HG03469 (cell line): ENCODE results near the gene INHBC.

Experiments used
- ATAC-seq: cut with Tn5 transposase; IDR thresholded peaks from one replicate; pipeline ENCODE4 v1.9.1; 2021; ENCODE audit warnings: mild to moderate bottlenecking, moderate library complexity, moderate number of reproducible peaks; ENCODE audit not compliant: unreplicated experiment

Gene INHBC

DNA sequence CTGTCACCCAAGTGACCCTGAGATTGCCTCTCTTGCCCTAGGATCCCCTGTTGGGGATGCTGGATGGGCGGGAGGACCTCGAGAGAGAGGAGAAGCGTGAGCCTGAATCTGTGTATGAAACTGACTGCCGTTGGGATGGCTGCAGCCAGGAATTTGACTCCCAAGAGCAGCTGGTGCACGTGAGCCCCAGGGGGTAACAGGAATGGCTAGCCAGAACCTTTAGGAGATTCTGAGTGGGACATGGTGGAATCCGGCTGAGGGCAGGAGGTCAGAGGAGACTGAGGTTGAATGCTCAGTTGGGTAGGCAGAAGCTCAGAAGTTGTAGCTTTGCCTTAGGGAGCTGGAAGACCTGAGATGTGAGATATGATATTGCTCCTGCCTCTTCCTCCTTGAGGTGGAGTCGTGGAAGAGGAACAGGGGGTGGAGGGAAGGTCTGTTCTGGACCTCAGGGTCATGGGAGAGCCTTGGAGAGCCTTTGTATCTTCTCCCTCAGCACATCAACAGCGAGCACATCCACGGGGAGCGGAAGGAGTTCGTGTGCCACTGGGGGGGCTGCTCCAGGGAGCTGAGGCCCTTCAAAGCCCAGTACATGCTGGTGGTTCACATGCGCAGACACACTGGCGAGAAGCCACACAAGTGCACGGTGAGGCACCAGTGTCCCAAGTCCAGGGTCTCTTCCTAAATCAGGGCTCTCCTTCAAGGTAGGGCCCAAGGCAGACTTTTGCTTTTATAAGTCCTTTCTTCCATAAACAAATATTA lies 31.3 kb downstream of the INHBC start:
- ATAC-seq = no peak

DNA sequence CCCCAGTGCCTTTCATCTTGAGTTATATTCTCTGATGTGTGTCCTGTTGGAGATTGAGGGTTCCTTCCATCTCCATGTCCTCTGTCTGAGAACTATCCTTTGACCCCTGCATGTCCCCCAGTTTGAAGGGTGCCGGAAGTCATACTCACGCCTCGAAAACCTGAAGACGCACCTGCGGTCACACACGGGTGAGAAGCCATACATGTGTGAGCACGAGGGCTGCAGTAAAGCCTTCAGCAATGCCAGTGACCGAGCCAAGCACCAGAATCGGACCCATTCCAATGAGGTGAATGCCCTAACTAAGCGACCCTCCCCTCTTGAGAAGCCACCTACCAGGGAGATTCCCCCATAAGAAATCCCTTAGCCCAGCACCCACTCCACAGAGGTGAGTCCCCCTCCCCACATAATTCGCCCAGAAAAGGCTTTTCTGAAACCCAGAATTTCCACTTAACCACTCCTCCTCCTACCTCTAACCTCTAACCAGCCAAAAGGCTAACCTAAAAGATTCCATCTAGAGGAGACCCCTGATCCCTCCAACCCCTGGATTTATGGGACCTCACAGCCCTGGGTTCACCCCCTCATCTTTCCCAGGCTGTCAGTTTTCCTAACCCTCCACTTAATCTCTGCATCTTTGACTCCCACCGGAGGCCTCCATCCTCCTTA lies 32.8 kb downstream of the INHBC start:
- no peak for ATAC-seq

DNA sequence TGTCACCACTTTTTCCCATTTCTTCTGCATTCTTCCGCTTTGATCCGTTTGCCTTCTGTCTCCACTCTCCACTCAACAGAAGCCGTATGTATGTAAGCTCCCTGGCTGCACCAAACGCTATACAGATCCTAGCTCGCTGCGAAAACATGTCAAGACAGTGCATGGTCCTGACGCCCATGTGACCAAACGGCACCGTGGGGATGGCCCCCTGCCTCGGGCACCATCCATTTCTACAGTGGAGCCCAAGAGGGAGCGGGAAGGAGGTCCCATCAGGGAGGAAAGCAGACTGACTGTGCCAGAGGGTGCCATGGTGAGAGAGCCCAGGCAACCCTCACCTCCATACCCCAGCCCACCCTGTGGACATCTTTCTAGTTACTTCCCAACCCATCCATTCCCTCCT lies 33.3 kb downstream of the INHBC start:
- no peak for ATAC-seq

DNA sequence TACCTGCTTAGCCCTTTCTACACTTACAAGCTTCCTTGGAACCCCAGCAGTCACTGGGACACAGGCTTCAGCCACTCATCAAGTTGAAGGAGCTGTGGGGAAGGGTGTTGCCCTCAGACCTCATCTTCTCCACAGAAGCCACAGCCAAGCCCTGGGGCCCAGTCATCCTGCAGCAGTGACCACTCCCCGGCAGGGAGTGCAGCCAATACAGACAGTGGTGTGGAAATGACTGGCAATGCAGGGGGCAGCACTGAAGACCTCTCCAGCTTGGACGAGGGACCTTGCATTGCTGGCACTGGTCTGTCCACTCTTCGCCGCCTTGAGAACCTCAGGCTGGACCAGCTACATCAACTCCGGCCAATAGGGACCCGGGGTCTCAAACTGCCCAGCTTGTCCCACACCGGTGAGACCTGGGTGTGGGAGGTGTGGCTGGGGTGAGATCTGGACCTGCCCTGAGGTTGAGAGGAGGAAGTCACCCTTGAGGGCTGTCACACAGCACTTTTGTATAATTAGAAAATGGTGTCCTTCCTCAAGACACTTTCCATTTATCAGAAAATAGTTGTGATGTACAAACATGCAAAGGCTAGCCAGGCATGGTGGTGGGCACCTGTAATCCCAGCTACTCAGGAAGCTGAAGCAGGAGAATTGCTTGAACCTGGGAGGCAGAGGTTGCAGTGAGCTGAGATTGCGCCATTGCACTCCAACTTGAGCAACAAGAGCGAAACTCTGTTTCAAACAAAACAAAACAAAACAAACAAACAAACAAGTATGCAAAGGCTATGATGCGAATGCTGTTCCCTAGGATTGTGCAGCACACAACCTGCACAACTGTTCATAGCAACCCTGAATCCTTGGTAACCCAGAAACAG lies 34.9 kb downstream of the INHBC start:
- ATAC-seq = no peak

DNA sequence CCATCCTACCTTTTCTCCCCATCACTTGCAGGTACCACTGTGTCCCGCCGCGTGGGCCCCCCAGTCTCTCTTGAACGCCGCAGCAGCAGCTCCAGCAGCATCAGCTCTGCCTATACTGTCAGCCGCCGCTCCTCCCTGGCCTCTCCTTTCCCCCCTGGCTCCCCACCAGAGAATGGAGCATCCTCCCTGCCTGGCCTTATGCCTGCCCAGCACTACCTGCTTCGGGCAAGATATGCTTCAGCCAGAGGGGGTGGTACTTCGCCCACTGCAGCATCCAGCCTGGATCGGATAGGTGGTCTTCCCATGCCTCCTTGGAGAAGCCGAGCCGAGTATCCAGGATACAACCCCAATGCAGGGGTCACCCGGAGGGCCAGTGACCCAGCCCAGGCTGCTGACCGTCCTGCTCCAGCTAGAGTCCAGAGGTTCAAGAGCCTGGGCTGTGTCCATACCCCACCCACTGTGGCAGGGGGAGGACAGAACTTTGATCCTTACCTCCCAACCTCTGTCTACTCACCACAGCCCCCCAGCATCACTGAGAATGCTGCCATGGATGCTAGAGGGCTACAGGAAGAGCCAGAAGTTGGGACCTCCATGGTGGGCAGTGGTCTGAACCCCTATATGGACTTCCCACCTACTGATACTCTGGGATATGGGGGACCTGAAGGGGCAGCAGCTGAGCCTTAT lies 35.8 kb downstream of the INHBC start:
- no peak for ATAC-seq

DNA sequence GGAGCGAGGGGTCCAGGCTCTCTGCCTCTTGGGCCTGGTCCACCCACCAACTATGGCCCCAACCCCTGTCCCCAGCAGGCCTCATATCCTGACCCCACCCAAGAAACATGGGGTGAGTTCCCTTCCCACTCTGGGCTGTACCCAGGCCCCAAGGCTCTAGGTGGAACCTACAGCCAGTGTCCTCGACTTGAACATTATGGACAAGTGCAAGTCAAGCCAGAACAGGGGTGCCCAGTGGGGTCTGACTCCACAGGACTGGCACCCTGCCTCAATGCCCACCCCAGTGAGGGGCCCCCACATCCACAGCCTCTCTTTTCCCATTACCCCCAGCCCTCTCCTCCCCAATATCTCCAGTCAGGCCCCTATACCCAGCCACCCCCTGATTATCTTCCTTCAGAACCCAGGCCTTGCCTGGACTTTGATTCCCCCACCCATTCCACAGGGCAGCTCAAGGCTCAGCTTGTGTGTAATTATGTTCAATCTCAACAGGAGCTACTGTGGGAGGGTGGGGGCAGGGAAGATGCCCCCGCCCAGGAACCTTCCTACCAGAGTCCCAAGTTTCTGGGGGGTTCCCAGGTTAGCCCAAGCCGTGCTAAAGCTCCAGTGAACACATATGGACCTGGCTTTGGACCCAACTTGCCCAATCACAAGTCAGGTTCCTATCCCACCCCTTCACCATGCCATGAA lies 36.5 kb downstream of the INHBC start:
- no peak for ATAC-seq

DNA sequence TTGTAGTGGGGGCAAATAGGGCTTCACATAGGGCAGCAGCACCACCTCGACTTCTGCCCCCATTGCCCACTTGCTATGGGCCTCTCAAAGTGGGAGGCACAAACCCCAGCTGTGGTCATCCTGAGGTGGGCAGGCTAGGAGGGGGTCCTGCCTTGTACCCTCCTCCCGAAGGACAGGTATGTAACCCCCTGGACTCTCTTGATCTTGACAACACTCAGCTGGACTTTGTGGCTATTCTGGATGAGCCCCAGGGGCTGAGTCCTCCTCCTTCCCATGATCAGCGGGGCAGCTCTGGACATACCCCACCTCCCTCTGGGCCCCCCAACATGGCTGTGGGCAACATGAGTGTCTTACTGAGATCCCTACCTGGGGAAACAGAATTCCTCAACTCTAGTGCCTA lies 37.1 kb downstream of the INHBC start:
- no peak for ATAC-seq

DNA sequence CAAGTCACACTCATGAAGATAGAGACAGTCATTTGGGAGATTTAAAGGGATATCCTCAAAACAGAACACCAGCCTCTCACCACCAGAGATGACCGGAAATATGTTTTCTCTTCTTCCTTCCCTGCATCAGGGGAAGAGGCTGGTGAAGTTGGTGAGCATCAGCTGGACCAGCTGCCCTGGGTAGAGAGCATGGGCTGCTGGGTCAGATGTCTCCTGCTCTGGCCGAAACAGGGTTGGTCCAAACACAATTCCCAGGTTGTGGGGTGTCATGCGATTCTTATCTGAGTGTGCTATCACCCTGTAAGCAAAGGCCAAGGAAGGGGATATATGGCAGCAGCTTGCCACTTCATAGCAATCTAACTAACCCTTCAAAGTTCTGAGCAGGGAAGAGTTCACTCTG lies 37.8 kb downstream of the INHBC start:
- no peak for ATAC-seq

DNA sequence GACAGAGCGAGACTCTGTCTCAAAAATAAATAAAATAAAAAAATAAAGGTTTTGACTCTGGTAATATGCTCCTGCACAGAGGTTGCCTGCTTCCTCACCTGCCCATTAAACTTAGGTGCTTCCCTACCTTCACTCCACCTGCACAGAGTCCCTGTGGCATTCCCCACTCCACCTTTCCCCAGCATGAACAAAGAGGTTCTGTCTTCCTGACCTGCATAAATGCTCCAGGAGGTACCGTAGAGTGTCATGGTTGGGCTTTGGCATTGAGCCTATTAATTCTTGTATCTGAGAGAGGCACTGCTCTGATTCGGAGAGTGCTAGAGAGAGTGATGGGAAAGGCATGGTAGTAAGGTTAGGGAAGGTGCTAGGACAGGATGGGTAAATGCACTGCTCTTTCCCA lies 38.8 kb downstream of the INHBC start:
- ATAC-seq = no peak

DNA sequence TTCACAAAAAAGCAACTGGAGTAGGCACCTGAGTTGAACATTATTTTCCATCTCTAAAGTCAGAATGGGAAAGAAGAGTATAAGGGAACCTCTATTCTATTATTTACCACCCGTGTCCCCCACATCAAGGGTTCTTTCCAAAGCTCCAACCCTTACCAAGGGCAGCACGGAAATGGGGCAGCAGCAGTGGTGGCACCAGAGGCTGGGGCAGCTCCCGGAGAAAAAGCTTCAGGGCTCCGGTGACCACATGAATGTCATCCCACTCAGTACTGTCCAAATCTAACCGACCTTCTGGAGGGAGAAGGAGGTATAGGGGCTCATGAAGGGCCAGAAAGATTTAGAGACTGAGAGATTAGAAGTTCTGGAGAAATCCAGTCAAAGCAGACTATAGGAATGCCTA lies 39.3 kb downstream of the INHBC start:
- no peak for ATAC-seq

DNA sequence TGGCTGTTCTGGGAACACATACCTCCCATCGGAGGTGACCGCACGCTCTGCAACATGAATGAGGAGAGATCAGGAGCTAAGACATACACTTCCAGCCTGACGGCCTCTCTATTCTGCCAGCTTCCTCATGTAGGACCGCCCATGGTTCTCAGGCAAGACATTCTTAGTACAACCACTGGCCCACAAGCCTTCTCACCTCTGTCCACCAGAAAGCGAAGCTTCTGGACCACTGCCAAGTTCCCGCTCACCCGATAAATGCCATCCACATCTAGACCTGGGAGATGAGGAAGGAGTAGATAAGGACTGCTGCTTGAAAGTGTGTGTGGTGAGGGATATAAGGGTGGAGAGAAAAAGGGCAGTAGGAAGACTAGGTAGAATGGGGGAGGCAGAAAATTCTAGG lies 39.8 kb downstream of the INHBC start:
- ATAC-seq = no peak

DNA sequence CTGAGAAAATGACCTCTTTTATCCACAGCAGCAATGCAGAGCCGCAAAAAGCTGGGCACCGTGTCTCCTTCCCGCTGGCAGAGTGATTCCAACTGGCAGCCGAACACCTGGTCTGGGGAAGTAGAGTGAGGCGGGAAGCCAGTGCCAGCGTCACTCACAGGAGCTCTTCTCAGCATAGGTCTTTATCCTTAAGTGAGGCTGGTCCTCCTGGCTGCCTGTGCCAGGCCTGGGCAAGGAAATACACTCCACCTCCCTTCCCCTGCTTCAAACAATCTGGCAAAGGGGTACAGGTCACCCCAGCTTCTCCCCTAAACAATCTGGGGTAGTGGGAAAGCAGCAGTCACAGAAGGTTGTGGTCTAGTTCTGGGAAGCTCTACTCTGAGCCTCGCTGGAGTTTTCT lies 40.3 kb downstream of the INHBC start:
- ATAC-seq = no peak

DNA sequence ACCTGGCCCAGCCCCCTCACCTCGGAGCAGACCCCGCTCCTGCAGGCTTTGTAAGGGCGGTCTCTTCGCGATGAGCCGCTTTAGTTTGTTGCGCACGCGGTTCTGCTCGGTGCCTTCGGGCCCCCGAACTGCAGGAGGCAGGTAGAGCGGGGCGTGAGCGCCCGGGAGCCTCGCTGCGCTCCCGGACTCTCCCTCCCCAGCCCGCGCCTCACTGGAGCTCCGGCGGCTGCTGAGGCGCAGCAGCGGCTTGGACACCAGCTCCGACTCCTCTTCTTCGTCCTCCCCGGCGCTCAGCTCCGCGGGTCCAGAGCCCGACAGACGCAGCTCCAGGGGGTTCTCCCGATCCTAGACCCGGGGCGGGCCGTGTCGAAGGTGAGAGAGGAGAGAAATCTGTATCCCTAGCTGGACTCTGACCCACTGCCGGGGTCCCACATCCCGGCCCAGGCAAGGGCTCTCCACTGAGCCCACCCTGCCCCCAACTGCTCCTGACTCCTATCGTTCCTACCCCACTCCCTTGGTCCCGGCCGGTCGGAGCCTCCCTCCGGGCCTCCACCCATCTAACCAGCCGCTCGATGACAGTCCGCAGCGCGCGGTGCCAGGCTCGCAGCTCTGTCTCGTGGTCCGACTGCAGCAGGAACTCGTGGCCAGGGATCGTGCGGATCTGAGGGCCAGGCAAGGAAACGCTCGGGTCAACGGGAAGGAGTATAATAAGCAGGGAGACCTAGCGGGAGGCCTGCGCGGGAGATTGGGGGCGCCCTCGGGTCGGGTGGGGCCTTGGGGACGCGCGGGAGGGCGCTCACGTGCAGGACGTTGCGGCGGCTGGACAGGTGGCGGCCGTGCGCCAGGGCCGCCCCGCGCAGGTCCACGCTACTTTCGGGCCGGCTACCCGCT lies 40.9 kb downstream of the INHBC start:
- no peak for ATAC-seq

DNA sequence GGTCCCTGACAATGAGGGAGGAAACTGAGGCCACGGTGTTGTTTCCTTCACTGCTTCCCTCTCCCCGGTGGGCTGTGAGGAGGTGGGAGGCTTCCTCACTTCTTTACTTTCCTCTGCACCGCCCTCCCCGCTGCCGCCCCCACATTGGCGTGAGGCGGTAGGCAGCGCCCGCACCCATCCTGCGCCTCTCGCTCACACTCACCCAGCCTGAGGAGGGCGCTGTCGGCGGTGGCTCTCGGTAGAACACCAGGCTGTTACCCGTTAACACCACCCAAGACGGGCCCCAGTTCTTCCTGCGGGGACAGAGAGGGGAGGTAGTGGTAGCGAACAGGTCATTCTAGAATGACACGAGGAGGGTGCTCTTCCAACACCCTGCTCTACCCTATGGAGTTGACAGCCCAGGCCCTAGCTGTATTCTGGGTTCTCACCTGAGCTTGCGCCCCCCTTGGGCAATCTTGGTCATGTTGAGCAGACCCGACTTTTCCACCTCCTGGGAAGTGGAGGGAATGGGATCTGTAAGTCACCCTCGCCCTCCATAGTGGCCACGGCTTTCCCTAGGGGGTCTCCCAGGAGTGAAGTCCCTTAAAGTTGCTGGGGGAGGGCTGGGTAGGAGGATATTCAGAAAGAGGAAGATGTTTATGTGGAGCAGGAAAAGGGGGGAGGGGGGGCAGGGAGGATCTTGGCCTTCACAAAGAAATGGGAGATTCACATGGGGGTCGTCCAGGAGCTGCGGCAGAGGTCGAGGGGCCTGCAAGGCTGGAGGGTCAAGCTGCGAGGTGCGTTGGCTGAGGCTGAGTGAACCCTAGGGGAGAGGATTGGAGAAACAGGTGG lies 41.8 kb downstream of the INHBC start:
- no peak for ATAC-seq

DNA sequence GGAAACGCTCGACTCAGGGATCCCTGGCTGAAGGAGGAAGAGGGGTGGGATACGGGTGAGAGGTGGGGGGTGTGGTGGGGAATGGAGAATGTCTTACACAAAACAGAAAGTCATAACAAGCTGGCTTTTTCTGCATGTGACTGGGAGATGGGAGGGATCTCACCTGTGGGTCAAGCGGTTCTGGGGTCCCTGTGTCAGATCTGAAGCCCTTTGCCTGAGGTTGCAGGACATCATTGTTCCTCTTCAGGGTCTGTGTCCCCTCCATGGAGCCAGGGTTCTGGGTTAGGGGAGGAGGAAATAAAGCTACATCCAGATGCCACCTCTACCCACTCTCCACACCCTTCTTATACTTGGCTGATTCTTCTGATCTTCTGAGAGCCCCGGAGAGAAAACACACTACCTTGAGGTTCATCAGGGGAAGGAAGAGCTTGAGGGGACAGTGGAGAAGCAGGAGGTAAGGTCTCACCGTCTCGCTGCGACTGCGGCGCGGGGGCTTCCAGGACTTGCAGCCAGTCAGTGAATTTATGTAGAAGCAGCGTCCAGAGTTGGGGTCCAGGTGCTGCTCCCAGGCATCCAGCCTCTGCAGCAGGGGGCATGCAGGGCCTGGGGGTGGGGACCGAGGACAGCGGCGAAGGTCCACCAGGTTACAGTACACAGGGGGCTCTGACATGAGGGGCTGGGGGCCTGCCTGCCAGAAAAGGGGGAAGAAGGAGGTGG lies 42.6 kb downstream of the INHBC start:
- ATAC-seq = no peak

DNA sequence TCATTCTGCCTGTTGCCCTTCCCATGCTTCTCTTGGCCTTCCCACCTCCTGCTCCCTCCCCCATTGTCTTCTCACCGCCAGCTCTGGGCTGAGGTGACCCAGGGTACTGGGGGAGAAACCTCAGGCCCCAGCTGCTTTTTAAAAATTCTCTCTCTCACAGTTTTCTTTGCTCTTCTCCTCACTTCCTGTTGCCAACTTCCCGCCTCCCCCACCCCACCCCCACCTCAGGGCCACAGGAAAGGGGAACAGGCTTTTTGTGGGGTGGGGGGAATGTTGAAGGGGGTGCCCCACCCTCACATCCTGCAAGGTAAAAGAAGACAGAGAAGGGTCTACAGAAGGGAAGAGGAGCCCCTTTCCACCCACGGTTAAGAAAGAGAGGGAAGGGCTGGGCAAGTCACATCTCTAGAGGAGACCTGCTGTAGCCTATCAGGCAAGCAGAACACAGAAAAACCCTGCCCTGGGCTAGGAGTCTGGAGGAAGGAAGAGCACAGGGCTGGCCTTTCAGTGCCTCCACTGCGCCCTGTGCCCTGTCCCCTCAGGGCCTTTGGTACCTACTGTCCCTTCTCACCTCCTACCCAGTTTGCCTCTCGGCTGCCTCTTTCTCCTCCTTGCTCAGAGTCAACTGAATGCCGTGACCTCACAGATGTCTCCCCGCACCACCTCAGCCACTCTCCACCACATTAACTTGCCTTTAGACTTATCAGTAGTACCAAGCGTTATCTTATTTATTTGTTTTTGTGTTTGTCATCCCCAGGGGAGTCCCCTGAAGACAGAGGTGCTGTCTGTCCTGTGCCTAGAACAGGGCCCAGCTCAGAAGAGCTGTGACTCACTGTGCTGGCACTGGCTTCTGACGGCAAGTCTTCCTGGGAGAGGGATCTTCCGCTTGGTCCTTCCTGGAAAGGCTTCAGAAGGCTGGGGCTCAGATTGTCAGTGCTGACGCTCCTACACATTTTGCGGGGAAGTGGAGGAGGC lies 43.4 kb downstream of the INHBC start:
- ATAC-seq = no peak

DNA sequence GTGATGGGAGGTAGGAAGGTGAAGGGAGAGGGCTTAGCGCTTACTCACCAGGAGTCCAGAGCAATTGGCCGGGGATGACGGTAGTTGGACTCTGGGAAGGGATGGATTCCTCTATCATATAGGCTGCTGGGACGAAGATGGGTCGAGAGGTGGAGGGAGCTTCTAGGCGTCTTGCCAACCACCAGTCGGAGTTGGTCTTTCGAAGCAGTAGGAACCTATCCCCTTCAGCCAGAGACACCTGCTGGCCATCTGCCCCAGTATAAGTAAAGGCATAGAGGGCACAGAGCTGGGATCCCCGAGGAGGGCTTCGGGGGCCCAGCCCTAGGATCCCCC lies 44.4 kb downstream of the INHBC start:
- no peak for ATAC-seq
